Small intestine (tissue), 7 donors: ENCODE measurements around the gene HNRNPU. TPM values are rescaled to one million over a fixed set of nuclear protein-coding genes. Genes with fewer than 3 reads are reported as not detected.

Experiments
- DNase-seq, 2 donors: peaks; one replicate each; pipeline versions ENCODE4 v3.0.0 to v3.0.0-alpha.2; 2013
- FAIRE-seq: peaks from 2 replicates; lab custom pipeline; 2012; peaks lifted over from hg19 to GRCh38; lab: Jason Lieb, UNC
- H3K27ac ChIP-seq, 3 donors: one replicate each; pipeline ENCODE4 v1.5.1; 2013; ENCODE audit warnings: low read length in 2 of 3, mild to moderate bottlenecking in 2 of 3, control low read depth in 1 of 3, inconsistent platforms in 1 of 3, low read depth in 1 of 3, moderate library complexity in 1 of 3
- H3K27me3 ChIP-seq, 3 donors: one replicate each; pipeline ENCODE4 v1.6.1; 2013; ENCODE audit warnings: low read length in 3 of 3, inconsistent platforms in 1 of 3; ENCODE audit not compliant: control insufficient read depth in 3 of 3, insufficient read depth in 3 of 3
- H3K36me3 ChIP-seq, 3 donors: one replicate each; pipeline ENCODE4 v1.6.1; 2013; ENCODE audit warnings: low read length in 3 of 3, inconsistent platforms in 1 of 3, low read depth in 1 of 3, mild to moderate bottlenecking in 1 of 3, moderate library complexity in 1 of 3; ENCODE audit not compliant: control insufficient read depth in 3 of 3, insufficient read depth in 2 of 3
- H3K4me1 ChIP-seq, 3 donors: one replicate each; pipeline ENCODE4 v1.6.1; 2013; ENCODE audit warnings: low read length in 2 of 3, inconsistent platforms in 1 of 3, low read depth in 1 of 3, mild to moderate bottlenecking in 1 of 3, moderate library complexity in 1 of 3; ENCODE audit not compliant: control insufficient read depth in 3 of 3, insufficient read depth in 2 of 3
- H3K4me3 ChIP-seq, 3 donors: one replicate each; pipeline ENCODE4 v1.5.1; 2013; ENCODE audit warnings: low read length in 3 of 3, control low read depth in 1 of 3, inconsistent platforms in 1 of 3, low read depth in 1 of 3, mild to moderate bottlenecking in 1 of 3, moderate library complexity in 1 of 3
- H3K9me3 ChIP-seq, 2 donors: one replicate each; pipeline ENCODE4 v1.6.1; 2013; ENCODE audit warnings: low read depth in 1 of 2, low read length in 1 of 2; ENCODE audit not compliant: control insufficient read depth in 2 of 2, insufficient read depth in 1 of 2
- WGBS, 3 donors: extraction: QIAGEN DNeasy Blood & Tissue Kit; methylation state at CpG; one replicate each; pipeline ENCODE4 v1.1.7; 2013; 5-methylcytosine and 5-hydroxymethylcytosine counted together
- polyA plus RNA-seq, 4 donors: library from polyadenylated mRNA; stranded (reverse) in 3 of 4; unstranded in 1 of 4; fragments of 200-250 nt in 3 of 4; fragments of 120-200 nt in 1 of 4; gene quantifications; one replicate each; pipeline versions ENCODE4 v1.2.1 to v1.2.3, GENCODE V29; 2013
- donor health status: healthy with polysubstance abuse.
- donor health status: control.
- donor health status: control.
- donor health status: Bipolar disorder and iron deficiency.
- donor health status: healthy.

HNRNPU gene
- polyA plus RNA-seq, 4 donors = 84.8 to 395 (median 151) TPM

GRCh38 chr1:244810221-244810620 lies 54.1 kb downstream of the HNRNPU start:
- WGBS, 3 donors = 80 to 86% (median 80%) methylated on average over 22 of the region's 22 CpGs
- Histone ChIP-seq H3K4me3 (no peak overlapping the region), H3K9me3 (no peaks in the 10 kb centered on the region), H3K36me3 (no peaks in the 10 kb centered on the region), H3K27me3 (peaks cover 0 to 3% (median 0%) of the 10 kb centered on the region in 3 donors), H3K27ac (no peak overlapping the region), H3K4me1 (no peaks in the 10 kb centered on the region)
- FAIRE-seq (no peak), DNase-seq (no peak)

GRCh38 chr1:244807138-244807537 lies 57.2 kb downstream of the HNRNPU start:
- Histone ChIP-seq H3K4me3 (no peak overlapping the region), H3K36me3 (no peaks in the 10 kb centered on the region), H3K9me3 (no peaks in the 10 kb centered on the region), H3K4me1 (peaks cover 0 to 3% (median 0%) of the 10 kb centered on the region in 3 donors), H3K27me3 (no peaks in the 10 kb centered on the region), H3K27ac (no peak overlapping the region)
- DNase-seq = no peak
- no peak for FAIRE-seq

GRCh38 chr1:244804841-244805240 lies 59.5 kb downstream of the HNRNPU start:
- no peak for FAIRE-seq
- peaks cover 0 to 4% of the 10 kb centered on the region in 2 donors for H3K9me3 ChIP-seq
- no peaks in the 10 kb centered on the region for H3K27me3 ChIP-seq
- H3K27ac ChIP-seq = no peak overlapping the region
- no peak for DNase-seq
- 93 to 95% (median 93%) methylated on average over 8 of the region's 8 CpGs for WGBS, 3 donors
- no peaks in the 10 kb centered on the region for H3K36me3 ChIP-seq
- H3K4me3 ChIP-seq = no peak overlapping the region
- peaks cover 0 to 3% (median 0%) of the 10 kb centered on the region in 3 donors for H3K4me1 ChIP-seq

- Histone ChIP-seq H3K36me3 (no peaks in the 10 kb centered on the region), H3K4me1 (peaks cover 0 to 3% (median 0%) of the 10 kb centered on the region in 3 donors), H3K4me3 (no peak overlapping the region), H3K9me3 (peaks cover 0 to 4% of the 10 kb centered on the region in 2 donors), H3K27ac (no peak overlapping the region), H3K27me3 (no peaks in the 10 kb centered on the region)
- FAIRE-seq (no peak), DNase-seq (no peak)
- 69 to 80% (median 71%) methylated on average over 16 of the region's 16 CpGs for WGBS, 3 donors
These were observed 61.6 kb downstream of the HNRNPU start for GRCh38 chr1:244802556-244803239.

- DNase-seq = peak; percentile 39 to 63
- Histone ChIP-seq H3K9me3 (peaks cover 0 to 4% of the 10 kb centered on the region in 2 donors), H3K4me3 (no peak overlapping the region), H3K36me3 (no peaks in the 10 kb centered on the region), H3K4me1 (peaks cover 0 to 3% (median 0%) of the 10 kb centered on the region in 3 donors), H3K27ac (no peak overlapping the region), H3K27me3 (no peaks in the 10 kb centered on the region)
- WGBS, 3 donors = 29 to 52% (median 40%) methylated on average over 14 of the region's 14 CpGs
- no peak for FAIRE-seq
These were observed 62.3 kb downstream of the HNRNPU start for GRCh38 chr1:244802041-244802440.

- 50 to 61% (median 58%) methylated on average over 14 of the region's 14 CpGs for WGBS, 3 donors
- FAIRE-seq = no peak
These were observed 63.1 kb downstream of the HNRNPU start for GRCh38 chr1:244801246-244801645.

GRCh38 chr1:244800821-244801220 lies 63.5 kb downstream of the HNRNPU start:
- no peaks in the 10 kb centered on the region for H3K36me3 ChIP-seq
- FAIRE-seq = no peak
- H3K27ac ChIP-seq = no peak overlapping the region
- WGBS, 3 donors = 71 to 85% (median 78%) methylated on average over 9 of the region's 9 CpGs
- H3K27me3 ChIP-seq = no peaks in the 10 kb centered on the region
- H3K4me1 ChIP-seq = peaks cover 0 to 3% (median 0%) of the 10 kb centered on the region in 3 donors
- peaks cover 0 to 4% of the 10 kb centered on the region in 2 donors for H3K9me3 ChIP-seq
- DNase-seq = no peak
- no peak overlapping the region for H3K4me3 ChIP-seq

More at GRCh38 chr1:244801246-244801645, 63.1 kb downstream of the HNRNPU start:
- no peaks in the 10 kb centered on the region for H3K27me3 ChIP-seq
- no peaks in the 10 kb centered on the region for H3K36me3 ChIP-seq
- no peak overlapping the region for H3K27ac ChIP-seq
- no peak overlapping the region for H3K4me3 ChIP-seq
- H3K9me3 ChIP-seq = peaks cover 0 to 4% of the 10 kb centered on the region in 2 donors
- DNase-seq = peak in 1 of 2 donors; percentile 32
- H3K4me1 ChIP-seq = peaks cover 0 to 3% (median 0%) of the 10 kb centered on the region in 3 donors
